H4 (cell line): ENCODE results near the gene COPB1. TPM values are rescaled to one million over a fixed set of nuclear protein-coding genes. Genes with fewer than 3 reads are reported as not detected.
A peak's percentile ranks its signal among the peaks of the same experiment; 100 is the strongest.

Experiments
- DNase-seq: peaks from one replicate; pipeline ENCODE4 v3.0.0-alpha.2; 2015; ENCODE audit warnings: low spot score
- total RNA-seq: library from RNA; depleted of rRNA; stranded (reverse); fragments of >200 nt; shearing (Covaris generic); gene quantifications from 2 replicates; pipeline ENCODE4 v1.2.3, GENCODE V29; 2014

COPB1 gene
- total RNA-seq, 1 experiment from 2014 or later, result 353 TPM

GRCh38 chr11:14506532-14506931 is 6.9 kb upstream of the COPB1 start:
- DNase-seq, result no peak

- no peak for DNase-seq
Measured at GRCh38 chr11:14503023-14503422, 3.4 kb upstream of the COPB1 start.

GRCh38 chr11:14502039-14502438 is 2.4 kb upstream of the COPB1 start:
- DNase-seq, result no peak

GRCh38 chr11:14500181-14500651 is 605 bp upstream of the COPB1 start:
- peak; percentile 54 for DNase-seq

GRCh38 chr11:14499178-14499559 is 442 bp downstream of the COPB1 start:
- DNase-seq, result no peak

GRCh38 chr11:14480716-14481115 is 18.9 kb downstream of the COPB1 start:
- no peak for DNase-seq

- no peak for DNase-seq
Measured at GRCh38 chr11:14471127-14471526, 28.5 kb downstream of the COPB1 start.

- DNase-seq, result no peak
Measured at GRCh38 chr11:14463623-14464022, 36.0 kb downstream of the COPB1 start.

- DNase-seq, result no peak
Measured at GRCh38 chr11:14460147-14460546, 39.5 kb downstream of the COPB1 start.

- DNase-seq, result no peak
Measured at GRCh38 chr11:14458377-14458776, 41.2 kb downstream of the COPB1 start.

- DNase-seq, result no peak
Measured at GRCh38 chr11:14455648-14456430, 43.8 kb downstream of the COPB1 start.

- peak; percentile 23 for DNase-seq
Measured at GRCh38 chr11:14454861-14455632, 44.6 kb downstream of the COPB1 start.

GRCh38 chr11:14451825-14452224 is 47.8 kb downstream of the COPB1 start:
- no peak for DNase-seq

GRCh38 chr11:14449302-14449714 is 50.3 kb downstream of the COPB1 start:
- no peak for DNase-seq

- DNase-seq, result no peak
Measured at GRCh38 chr11:14448240-14448639, 51.4 kb downstream of the COPB1 start.

- no peak for DNase-seq
Measured at GRCh38 chr11:14446701-14447169, 52.9 kb downstream of the COPB1 start.

GRCh38 chr11:14445542-14446530 is 53.8 kb downstream of the COPB1 start:
- DNase-seq, result no peak

GRCh38 chr11:14444441-14445189 is 55.0 kb downstream of the COPB1 start:
- no peak for DNase-seq

GRCh38 chr11:14443638-14444037 is 56.0 kb downstream of the COPB1 start:
- peak; percentile 51 for DNase-seq

GRCh38 chr11:14435717-14436512 is 63.7 kb downstream of the COPB1 start:
- no peak for DNase-seq
